HepG2 (cell line): ENCODE measurements around the gene PPP1R9B. TPM values are rescaled to one million over a fixed set of nuclear protein-coding genes. Genes with fewer than 3 reads are reported as not detected.

Source experiments
- CTCF ChIP-seq: sonication (generic); formaldehyde crosslinking; IDR thresholded peaks from 2 replicates; pipeline ENCODE4 v1.5.0; 2020; ENCODE audit warnings: mild to moderate bottlenecking, missing genetic modification reagents, moderate library complexity
- ELF3 ChIP-seq: IDR thresholded peaks from 2 replicates; pipeline ENCODE4 v1.6.1; 2016; ENCODE audit warnings: missing genetic modification reagents, missing compliant biosample characterization
- ESRRA ChIP-seq: sonication (generic); formaldehyde crosslinking; IDR thresholded peaks from 2 replicates; pipeline ENCODE4 v1.5.1; 2020; ENCODE audit warnings: mild to moderate bottlenecking, low read depth, missing genetic modification reagents
- GZF1 ChIP-seq: sonication (generic); formaldehyde crosslinking; IDR thresholded peaks from 2 replicates; pipeline ENCODE4 v1.5.1; 2020; ENCODE audit warnings: mild to moderate bottlenecking, missing genetic modification reagents
- HOXA5 ChIP-seq: sonication (generic); formaldehyde crosslinking; IDR thresholded peaks from 2 replicates; pipeline ENCODE4 v1.4.0; 2020; ENCODE audit warnings: missing genetic modification reagents
- KMT2B ChIP-seq: IDR thresholded peaks from 2 replicates; pipeline ENCODE4 v1.6.1; 2016; ENCODE audit warnings: missing genetic modification reagents, missing compliant biosample characterization
- NCOA2 ChIP-seq: sonication (generic); formaldehyde crosslinking; IDR thresholded peaks from 2 replicates; pipeline ENCODE4 v1.8.0; 2022; ENCODE audit warnings: inconsistent platforms
- NR2F6 ChIP-seq, 2 experiments: IDR thresholded peaks; 2 replicates each; pipeline ENCODE4 v1.6.1; 2016; ENCODE audit warnings: antibody characterized with exemption in 1 of 2, mild to moderate bottlenecking in 1 of 2
- PRDM15 ChIP-seq: sonication (generic); formaldehyde crosslinking; IDR thresholded peaks from 2 replicates; pipeline ENCODE4 v1.4.0; 2020; ENCODE audit warnings: missing genetic modification reagents
- RCOR2 ChIP-seq: IDR thresholded peaks from 2 replicates; pipeline ENCODE4 v1.6.1; 2016; ENCODE audit warnings: missing biosample characterization, missing genetic modification reagents
- RFX5 ChIP-seq: IDR thresholded peaks from 2 replicates; pipeline ENCODE4 v1.6.1; 2011; ENCODE audit warnings: low read depth, low read length, improper control_type of control experiment
- SOX6 ChIP-seq, 2 experiments: fragments of 450-650 bp in 1 of 2; sonication (generic) in 1 of 2; formaldehyde crosslinking in 1 of 2; IDR thresholded peaks; 2 replicates each; pipeline versions ENCODE4 v1.4.0 to v1.6.1; 2017 to 2020; ENCODE audit warnings: antibody characterized with exemption in 1 of 2, mild to moderate bottlenecking in 1 of 2, missing genetic modification reagents in 1 of 2
- STAT6 ChIP-seq: sonication (generic); formaldehyde crosslinking; IDR thresholded peaks from 2 replicates; pipeline ENCODE4 v1.4.0; 2020; ENCODE audit warnings: missing genetic modification reagents, mild to moderate bottlenecking, borderline replicate concordance
- TRIM22 ChIP-seq: fragments of 450-650 bp; IDR thresholded peaks from 2 replicates; pipeline ENCODE4 v1.6.1; 2017
- ZBTB25 ChIP-seq: IDR thresholded peaks from 2 replicates; pipeline ENCODE4 v1.6.1; 2018; ENCODE audit warnings: missing genetic modification reagents
- ZNF3 ChIP-seq: IDR thresholded peaks from 2 replicates; pipeline ENCODE4 v1.7.0; 2017; ENCODE audit warnings: inconsistent platforms
- ZNF672 ChIP-seq: sonication (generic); formaldehyde crosslinking; IDR thresholded peaks from 2 replicates; pipeline ENCODE4 v1.8.1; 2022; ENCODE audit warnings: missing genetic modification reagents
- ZNF75D ChIP-seq: sonication (generic); formaldehyde crosslinking; IDR thresholded peaks from 2 replicates; pipeline ENCODE4 v1.8.1; 2023; ENCODE audit warnings: missing genetic modification reagents, mild to moderate bottlenecking, borderline replicate concordance
- polyA plus RNA-seq, 8 experiments: library from polyadenylated mRNA; depleted of rRNA in 3 of 8; stranded (reverse) in 7 of 8; unstranded in 1 of 8; fragments of >200 nt; fragmentation: Illumina TruSeq in 4 of 8; extraction: Trizol in 4 of 8; gene quantifications; 2 replicates each; pipeline versions ENCODE4 v1.2.1 to v1.2.3, GENCODE V29; 2011 to 2016; ENCODE audit warnings: low read depth in 4 of 8, missing spikeins in 1 of 8, mixed read lengths in 1 of 8; ENCODE audit not compliant: insufficient read depth in 1 of 8
- total RNA-seq, 5 experiments: library from RNA; depleted of rRNA; stranded (reverse); fragments of >200 nt; fragmentation: Illumina TruSeq; extraction: Trizol; gene quantifications; 2 replicates each; pipeline ENCODE4 v1.2.3, GENCODE V29; 2016; ENCODE audit warnings: low read depth in 1 of 5

PPP1R9B gene
- total and polyA plus RNA-seq, 2 of the 13 experiments (the other 11 are each of a cell fraction or from before 2014, with no cell fraction given), result 9.4 to 15.8 TPM

DNA sequence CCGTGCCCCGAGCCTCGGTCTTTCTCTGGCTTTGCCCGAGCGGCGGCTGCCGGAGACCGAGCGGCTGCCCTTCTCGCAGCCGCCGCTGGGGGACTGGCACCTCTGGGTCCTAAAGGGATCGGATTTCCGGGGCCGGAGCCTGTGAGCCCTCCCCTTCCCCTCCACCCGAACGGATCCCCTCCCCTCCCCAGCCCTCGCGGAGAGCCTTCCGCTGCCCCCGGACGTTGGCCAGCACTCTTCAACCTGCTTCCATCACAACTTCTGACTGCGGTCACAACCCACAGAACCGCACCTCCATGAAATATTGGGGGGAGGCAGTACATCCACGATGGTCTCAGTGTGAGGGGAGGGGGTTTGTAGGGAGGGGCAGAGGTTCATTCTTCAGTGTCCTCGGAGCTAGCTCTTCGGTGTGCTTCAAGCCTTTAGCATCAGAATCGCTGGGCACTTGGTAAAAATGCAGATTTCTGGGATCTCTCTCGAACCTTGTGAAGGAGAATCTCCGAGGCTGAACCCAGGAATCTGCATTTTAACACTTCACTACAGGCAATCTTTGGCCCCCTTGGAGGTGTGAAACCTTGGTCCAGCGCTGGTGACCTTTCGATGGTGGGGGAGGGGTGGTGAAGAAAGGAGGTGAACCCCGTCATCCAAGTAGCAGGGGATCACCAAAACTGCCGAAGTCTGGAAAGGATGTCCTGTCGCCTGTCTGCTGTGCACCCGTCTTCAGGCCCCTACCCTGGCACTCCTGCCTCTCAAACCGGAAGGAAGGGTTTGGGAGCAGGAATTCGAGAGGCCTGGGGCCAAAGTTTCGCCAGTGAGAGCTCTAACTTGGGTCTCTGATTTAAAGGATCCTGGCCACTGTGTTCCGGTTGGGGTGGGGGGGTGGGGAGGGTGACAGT, 812 bp upstream of the PPP1R9B start (continued):
- TF ChIP-seq STAT6 (no peak), GZF1 (CRISPR knock-in tag) (no peak), NCOA2 (no peak), ZNF672 (no peak), SOX6 (IDR thresholded peaks at IDR 0.05) (no peak), SOX6 (CRISPR knock-in tag; IDR thresholded peaks at IDR 0.05) (0 out of 2 replicates have a peak, but pooled peaks have one; percentile 9), HOXA5 (CRISPR knock-in tag) (peak; percentile 67; the same call in 1 of the 2 replicates), ESRRA (CRISPR knock-in tag) (peak; percentile 53; the same call in 1 of the 2 replicates), NR2F6 (IDR thresholded peaks at IDR 0.05) (peak; percentile 16; the same call in 1 of the 2 replicates), NR2F6 (CRISPR knock-in tag; IDR thresholded peaks at IDR 0.05) (no peak), CTCF (peak; percentile 60), ZBTB25 (CRISPR knock-in tag) (0 out of 2 replicates have a peak, but pooled peaks have one; percentile 45), RFX5 (0 out of 2 replicates have a peak, but pooled peaks have one; percentile 17), ZNF3 (CRISPR knock-in tag) (peak; percentile 47; the same call in 1 of the 2 replicates), ZNF75D (CRISPR knock-in tag) (no peak), TRIM22 (no peak), PRDM15 (CRISPR knock-in tag) (peak; percentile 23; the same call in 1 of the 2 replicates), ELF3 (CRISPR knock-in tag) (peak; percentile 76), KMT2B (CRISPR knock-in tag) (0 out of 2 replicates have a peak, but pooled peaks have one; percentile 49), RCOR2 (no peak)
